Measurements from ENCODE around the gene CDRT4. TPM values are rescaled to one million over a fixed set of nuclear protein-coding genes. Genes with fewer than 3 reads are reported as not detected.

CDRT4 gene
- total RNA-seq, 1 experiment from 2014 or later = not detected

DNA sequence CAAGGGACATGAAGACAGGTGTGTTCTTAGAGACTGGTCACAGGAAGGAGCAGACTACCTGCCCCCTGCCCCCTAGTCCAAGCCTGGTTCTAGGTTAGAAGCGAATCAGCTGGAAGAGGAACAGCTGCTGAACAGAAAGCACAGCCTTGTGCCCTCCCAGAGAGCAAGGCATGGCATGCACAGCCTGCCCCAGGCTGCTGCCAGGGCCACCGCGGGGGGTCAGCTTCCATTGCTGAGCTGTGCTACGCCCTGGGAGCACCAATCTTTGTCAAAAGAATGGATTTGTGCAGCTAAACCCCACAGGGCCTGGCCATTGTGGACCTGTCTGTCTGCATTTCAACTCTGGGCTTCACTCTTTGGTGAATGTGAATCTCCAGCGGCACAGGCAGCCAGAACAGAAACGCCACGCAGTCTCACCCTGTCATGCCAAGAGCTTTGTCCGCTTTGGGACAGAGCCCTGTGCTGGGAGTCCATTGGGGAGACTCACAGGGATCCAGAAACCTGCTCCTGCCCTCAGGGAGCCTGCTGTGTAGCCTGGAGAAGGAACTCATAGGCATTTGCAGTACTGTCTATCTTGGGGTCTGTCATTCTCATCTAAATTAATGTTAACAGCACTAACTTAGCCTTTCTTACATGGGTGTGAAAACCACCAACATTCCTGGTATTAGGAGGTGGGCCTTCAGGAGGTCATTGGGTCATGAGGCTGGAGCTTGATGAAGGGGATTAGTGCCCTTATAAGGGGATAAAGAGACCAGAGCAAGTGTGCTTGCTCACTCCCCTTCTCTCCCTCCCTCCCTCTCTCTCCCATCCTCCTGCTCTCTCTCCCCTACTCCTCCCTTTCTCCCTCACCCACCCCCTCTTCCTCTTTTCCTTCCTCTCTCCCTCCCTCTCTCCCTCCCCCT, 25.6 kb upstream of the CDRT4 start:
- no peak for DNase-seq (ENCODE audit: low spot score)

DNA sequence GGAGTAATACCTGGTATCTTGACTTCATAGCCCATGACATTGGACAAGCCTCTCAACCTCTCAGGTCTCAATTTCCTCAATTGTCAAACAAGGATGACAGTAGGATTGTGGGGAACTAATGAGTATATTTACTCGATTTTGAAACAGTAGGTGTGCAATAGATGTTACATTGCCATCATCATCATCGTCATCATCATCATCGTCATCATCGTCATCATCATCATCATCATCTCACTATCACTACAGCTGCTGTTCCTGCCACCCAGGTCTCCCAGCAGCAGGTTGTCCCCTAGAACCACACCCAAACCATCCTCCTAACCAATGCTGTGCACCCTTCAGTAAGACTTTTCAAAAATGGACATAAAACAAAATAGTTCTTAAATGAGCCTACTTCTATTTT, 24.8 kb upstream of the CDRT4 start:
- no peak for DNase-seq (ENCODE audit: low spot score)

DNA sequence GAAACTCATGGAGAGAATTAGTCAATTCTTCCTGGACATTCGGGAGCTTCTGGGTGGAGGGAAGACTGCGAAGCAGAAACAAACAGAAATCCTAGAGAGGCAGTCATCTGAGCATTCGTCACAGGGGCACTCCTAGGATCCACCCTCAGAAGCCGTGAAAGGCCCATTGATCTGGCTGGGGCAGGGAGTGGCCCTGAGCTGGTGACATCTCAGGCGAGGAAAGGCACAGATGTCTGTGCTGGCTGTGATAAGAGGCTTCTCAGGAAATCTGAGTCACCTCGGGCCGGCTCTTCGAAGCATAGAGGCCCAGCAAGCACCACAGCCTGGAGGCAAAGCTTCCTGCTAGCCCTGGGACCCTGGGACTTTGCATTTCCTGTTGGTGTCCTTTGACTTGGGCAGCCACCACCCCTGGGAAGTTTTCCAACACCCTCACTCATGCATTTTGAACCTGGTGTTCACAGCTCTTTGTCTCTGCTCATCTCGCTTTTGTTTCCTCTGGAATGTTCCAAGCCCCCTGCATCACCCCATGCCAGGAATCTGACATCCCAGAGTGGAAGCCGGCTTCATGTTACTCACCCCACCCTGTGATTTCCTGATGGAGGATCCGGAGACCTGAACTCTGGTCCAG, 23.3 kb upstream of the CDRT4 start:
- DNase-seq (ENCODE audit: low spot score) = peak; percentile 48

DNA sequence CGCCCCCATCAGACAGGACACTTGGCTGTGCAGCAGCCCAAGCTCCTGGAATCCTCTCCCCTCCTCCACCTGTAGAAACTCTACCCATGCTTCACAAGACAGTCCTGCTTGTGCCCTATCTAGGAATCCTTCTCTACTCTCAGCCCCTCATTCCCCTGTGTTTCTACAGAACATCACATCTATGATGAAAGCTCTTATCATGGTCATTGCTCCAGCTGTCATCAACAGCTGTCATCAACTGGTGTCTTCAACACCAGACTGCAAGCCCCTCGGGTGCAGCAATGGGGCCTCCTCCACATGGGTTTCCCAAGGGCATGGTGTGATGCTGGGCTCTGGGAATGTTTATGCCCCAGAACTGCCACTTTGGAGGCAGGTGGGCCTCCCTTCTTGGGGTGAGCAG, 21.1 kb upstream of the CDRT4 start:
- no peak for DNase-seq (ENCODE audit: low spot score)

DNA sequence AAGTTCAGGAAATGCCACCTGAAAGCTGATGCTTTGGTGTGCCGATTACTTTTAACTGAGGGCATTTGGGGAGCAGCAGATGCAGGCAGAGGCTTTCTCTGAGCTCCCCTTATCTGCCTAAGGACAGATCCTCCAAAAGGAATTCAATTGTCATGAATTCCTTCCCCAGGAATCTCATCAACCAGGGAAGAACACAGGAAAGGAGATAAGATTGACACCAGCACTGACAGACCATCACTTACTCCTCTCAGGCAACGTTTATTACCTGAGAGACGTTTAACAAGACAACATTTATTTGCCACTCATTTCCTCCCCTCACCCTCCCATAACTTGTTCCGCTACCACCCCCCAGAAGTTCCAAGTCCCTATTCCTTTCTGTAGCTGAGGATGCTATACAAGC, 17.6 kb upstream of the CDRT4 start:
- no peak for DNase-seq (ENCODE audit: low spot score)

DNA sequence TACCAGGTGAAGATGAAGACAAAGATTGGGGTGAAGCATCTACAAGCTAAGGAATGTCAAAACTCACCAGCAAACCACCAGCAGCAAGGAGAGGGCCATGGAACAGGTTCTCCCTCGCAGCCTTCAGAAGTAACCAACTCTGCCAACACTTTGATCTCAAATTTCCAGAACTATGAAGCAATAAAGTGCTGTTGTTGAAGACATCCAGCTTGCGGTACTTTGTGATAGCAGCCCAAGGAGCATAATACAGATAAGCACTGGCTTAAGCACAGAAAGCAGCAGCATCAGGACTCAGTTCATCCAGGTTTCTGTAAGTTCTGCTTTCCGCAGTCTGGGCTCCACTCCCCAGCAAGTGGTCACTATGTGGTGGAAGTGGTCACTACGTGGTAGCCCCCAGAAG, 16.0 kb upstream of the CDRT4 start:
- no peak for DNase-seq (ENCODE audit: low spot score)

DNA sequence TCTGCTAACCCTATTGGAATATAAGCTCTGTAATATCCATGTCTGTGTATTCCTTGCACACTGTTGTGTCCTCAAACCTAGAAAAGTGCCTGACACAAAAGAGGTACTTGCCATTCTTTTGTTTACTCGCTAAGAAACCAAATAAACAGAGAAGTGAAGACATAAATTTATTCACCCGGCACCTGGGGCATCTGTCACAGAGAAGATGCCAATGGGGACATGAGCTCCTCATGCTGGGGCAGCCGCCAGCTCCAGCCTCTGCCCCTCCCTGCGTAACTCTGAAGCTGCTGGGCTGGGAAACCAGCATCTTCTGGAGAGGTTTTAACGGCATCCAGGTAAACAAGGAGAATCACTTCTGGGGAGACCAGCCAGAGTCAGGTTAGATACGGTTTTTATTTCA, 15.1 kb upstream of the CDRT4 start:
- no peak for DNase-seq (ENCODE audit: low spot score)

DNA sequence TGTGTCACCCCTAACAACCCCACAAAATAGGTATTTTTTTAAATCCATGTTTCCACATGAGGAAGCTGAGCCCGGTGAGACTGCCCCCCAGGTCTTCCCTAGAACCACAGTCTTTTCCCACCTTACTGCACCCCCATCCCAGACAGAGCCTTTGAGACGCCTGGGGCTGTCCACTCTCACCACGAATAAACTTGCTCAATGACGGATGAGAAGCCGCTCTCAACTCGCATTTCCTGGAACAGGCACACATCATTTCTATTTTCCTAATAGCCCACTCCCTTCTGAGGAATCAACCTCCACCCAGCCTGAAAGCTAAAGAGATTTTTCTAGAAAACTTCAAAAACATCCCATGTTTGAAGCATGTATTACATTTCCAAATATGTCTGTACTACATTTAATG, 14.1 kb upstream of the CDRT4 start:
- DNase-seq (ENCODE audit: low spot score) = no peak

DNA sequence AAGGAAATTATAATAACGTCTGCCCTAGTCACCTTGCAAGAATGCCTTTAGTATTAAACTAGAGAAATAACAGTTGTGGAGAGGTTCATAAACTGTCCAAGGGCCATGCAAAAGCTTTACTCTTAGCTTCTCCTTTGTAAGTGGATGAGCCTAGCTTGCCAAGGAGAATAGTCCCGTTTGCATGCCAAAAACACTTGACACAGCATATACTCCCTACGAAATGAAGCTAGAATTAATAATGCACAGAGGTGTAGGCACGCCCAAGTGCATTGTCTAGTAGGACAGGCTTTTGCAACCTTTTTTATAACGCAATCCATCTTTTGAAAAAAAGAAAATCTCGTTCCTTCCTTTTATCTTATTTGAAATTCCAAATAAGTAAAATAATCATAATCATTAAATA, 12.8 kb upstream of the CDRT4 start:
- no peak for DNase-seq (ENCODE audit: low spot score)

DNA sequence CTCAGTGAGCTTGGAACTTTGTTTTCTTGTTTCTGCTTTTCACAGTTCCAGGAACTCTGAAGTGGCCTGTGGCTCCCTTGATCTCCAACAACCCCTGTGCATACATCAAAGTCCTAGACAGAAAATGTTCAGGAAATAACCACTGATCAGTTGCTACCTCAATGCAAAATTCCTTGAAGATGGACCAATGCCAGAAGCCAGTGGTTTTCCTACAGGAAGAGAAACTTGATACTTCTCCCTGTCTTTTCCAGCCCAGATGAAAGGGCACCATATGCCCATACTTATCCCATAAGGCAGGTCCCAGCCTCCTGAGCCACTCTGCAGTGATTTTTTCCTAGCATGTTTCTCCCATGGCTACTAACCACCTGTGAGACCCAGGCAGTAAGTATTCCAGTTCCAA, 12.3 kb upstream of the CDRT4 start:
- DNase-seq (ENCODE audit: low spot score) = peak; percentile 61

DNA sequence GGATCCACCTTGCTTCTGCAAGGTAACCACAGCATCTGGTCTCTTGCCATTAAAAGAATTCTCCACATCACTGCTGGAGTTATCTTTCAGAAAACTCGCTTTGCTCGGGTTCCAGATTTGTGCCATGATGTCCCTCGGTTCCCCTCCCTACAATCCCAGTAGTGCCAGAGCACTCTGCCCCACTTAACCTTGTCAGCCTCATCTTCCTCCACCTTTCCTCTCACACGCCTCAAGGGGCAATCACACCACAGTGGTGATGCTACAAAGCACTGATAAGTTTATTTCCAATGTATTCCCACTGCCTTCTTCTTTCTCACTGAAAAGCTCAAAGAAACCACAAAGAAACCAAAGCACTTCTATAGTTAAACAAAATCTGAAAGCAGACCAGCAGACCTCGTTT, 11.4 kb upstream of the CDRT4 start:
- no peak for DNase-seq (ENCODE audit: low spot score)

DNA sequence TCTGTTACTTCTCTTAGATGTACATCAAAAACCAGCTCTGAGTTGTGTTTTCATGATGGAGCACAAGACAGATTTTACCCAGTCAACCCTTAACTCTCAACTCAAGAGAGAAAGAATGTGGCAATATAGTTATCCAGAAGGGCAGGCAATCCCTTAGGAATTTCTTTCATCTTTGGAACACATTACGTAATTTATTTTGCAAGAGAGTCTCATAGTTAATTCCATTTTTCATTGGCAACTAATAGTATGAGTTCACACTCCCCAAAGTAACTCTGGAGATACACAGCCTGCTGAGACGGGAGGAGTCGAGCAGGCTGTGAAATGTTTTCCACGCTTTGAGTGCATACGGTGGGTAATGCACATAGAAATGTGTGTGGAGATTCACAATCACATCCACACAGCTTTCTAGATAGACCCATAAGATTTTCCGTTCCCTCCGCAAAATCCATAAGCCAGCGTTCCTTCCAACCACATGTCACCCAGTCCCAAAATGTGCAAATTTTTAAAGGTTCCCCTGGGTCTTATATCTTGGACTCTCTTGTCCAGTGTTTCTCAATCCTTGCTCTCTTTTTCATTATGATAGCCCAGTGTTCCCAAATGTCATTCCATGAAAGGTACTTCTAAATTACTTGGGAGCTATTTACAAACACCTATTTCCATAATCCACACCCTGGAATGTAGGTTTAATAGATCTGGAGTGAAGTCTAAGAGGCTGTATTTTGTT, 8.4 kb upstream of the CDRT4 start:
- DNase-seq (ENCODE audit: low spot score) = no peak

DNA sequence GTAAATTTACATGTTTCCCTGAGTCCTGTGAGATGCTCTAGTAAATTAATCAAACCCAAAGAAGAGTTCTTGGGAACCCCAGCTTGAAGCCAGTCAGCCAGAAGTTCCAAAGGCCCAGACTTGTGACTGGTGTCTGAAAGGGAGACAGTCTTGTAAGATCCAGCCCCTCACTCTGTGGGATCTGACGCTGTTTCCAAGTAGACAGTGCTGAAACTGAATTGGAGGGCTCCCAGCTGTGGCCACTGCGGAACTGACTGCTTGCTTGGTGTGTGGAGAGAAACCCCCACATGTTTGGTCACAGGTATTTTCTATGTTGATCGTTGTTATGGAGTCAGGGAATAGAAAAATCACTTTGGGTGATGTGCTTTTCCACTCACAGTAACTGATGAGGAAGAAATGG, 5.5 kb upstream of the CDRT4 start:
- DNase-seq (ENCODE audit: low spot score) = no peak

DNA sequence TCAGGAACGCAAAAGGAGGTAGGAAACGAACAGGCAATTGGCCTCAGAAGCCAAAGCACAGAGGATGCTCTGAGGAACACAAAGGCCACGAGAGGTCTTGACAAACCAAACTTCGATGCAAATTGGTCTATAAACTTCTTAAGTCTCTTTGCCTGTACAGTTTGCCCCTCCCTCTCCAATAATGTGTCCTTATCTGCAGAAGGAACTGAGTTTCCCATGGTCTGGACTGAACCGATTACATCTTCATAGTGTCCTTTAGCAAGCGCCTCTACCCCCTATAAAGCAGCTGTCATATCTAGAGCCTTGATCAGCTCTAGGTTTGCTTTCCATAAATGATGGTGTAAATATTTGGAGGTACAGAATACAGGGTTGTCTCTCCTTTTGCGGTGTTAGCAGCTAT, 3.1 kb upstream of the CDRT4 start:
- DNase-seq (ENCODE audit: low spot score) = no peak

DNA sequence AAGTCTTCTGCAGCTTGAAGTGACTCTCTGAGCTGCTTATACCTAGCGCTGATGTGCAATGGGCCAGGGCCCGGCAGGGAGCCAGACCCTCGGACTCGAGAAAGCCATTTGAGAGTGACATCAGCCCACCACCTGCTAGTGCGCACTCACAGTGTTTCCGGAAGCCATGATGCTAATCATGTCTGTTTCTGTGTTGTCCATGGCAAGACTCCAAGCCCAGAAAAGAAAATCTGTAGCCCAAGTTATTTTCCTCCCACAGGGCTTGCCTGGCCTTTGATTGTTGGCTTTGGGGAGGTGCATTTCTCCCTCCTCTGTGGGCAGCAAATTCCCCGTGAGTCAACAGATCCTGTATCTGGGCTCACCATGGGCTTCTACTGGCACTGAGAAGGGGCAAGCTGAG, 1.8 kb upstream of the CDRT4 start:
- no peak for DNase-seq (ENCODE audit: low spot score)

DNA sequence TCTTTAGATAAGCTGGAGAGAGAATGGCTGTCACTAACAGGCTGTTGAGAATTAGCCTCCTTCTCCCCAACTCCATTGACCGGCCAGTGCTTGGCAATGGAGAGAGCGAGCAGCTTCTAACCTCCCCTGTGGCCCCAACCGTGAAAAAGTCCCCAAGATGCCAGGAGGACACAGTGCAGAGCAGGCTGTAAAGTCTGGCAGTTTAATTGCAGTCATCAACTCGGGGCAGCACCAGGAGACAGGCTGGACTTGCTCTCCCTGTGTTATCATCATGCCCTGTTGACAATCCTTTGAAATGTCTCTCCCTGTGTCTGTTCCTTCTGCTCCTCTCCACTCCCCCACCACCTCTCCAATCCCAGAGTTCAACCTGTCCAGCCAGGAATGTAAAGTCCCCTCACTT, 705 bp upstream of the CDRT4 start:
- no peak for DNase-seq (ENCODE audit: low spot score)

DNA sequence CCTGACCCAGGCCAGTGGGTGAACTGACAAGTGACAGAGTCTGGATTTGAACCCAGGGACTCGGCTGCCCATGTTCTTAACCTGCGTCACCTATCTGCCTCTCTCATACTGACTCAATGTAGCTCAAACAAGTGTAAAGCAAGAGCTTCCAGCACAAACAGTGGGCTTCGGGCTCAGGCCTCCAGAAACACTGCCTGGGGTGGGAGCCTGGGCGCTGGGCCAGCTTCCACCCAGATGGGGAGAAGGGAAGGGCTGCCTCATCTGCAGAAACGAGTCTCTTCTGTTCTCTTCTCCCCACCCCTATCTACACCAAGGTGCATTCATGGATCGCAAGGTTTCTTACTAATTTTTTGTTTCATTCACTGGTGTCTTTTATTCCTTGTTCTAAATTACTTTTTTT, 1.3 kb downstream of the CDRT4 start:
- DNase-seq (ENCODE audit: low spot score) = no peak

DNA sequence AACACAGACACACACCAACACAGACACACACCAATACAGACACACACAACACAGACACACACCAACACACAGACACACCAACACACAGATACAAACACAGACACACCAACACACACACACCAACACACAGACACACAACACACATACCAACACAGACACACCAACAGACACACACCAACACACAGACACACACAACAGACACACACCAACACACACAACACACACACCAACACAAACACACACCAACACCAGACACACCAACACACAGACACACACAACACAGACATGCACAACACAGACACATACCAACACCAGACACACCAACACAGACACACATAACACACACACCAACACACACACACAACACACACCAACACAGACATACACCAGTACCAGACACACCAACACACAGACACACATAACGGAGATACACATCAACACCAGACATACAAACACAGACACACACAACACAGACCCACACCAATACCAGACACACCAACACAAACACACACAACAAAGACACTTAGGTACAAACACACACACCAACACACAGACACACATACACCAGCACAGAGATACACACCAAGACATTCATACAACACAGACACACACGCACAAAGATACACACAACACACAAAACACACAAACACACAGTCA, 2.2 kb downstream of the CDRT4 start:
- no peak for DNase-seq (ENCODE audit: low spot score)

DNA sequence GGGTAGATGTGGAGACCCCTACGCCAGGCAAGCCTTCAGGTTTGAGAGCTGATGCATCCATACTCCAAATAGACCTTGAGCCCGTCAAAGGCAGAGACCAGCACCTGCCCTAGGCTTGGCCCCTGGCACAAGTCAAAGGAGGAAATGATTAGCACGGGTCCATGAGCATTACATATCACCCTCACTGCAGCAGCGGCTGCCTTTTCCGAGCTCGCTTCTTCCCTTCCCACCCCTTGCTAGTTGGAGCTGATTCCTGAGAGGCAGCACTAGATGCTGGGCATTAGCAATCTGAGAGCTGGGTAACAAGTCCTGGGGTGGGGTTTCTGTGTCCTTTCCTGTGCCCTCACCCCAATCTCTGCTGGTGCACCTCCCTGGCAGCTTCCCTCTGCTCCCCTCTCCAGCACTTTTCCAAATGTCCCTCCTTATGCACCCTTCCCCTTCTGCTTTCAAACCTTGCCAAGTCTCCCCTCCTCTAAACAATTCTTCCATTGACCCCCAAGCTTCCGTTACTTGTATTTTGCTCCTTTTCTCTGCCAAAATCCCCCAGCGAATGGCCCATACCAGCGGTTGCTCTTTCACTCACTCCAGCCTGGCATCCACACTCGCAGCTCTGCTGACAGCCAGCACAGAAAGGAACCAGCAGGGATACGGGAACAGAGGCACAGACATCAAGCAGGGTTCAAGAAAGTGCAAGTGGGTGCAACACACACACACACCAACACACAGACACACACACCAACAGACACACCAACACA, 3.0 kb downstream of the CDRT4 start:
- no peak for DNase-seq (ENCODE audit: low spot score)

DNA sequence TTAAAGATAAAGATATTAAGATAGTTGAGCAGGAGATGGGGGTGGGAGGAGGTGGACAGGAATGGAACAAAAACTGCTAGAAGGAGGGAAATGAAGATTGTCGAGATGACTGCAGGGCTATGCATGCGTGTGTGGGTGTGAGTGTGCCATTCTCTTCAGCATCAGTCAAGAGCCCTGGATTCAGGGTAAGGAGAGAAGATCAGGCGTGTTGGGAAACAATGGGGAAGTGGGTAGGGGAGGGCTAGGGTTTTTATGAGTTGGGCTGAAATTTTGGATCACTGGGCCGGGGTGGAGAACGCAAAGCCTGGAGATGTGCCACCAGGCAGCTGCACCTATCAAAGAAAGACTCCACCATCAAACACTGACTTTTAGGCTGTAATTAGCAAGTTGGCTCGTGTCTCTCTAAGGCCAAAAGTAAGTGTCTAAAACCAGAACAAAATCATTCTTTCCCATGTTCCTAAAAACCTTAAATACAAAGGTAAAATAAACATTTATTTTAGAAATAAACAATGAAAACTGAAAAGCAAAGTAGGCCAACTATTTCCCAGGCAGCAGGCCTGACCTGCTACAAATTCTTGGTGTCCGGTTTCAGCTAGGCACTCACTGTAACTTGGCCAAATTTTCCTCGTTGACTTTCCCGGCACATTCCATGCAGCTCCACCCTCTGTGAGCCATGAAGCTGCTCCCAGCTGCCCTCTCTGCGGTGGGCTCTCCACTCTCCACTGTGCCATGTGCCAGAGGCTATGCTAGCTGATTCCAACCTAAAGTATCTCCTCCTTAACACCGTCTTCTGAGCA, 4.2 kb downstream of the CDRT4 start:
- peak; percentile 93 for DNase-seq (ENCODE audit: low spot score)

DNA sequence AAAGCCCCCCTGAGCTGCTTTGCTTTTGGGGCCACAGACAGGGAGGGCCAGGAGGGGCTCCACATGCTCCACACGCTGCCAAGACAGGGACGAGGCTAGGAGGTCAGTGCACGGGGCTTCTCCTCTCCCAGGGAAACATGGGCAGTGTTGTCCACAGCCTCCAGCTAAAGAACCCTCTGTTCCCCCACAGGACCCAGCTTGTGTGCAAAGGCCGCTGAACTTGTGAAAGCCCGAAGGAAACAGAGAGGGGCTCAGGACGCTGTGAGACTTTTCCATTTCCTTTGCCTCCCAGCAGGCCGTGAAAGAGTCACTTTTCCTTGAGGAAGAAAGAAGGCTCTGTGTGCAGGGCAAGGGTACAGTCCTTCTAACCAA, 9.7 kb downstream of the CDRT4 start:
- no peak for DNase-seq (ENCODE audit: low spot score)
